ENCODE measurements around the gene ASMTL.

GRCh38 chrX:1388651-1389050 is 64.1 kb downstream of the ASMTL start:
- no peak for TF ChIP-seq CTCF (optimal IDR thresholded peaks at IDR 0.05 in 1 of 3, IDR thresholded peaks at IDR 0.05 in 1 of 3, conservative IDR thresholded peaks at IDR 0.05 in 1 of 3; ENCODE audit: extremely low read depth in 1 of 3, insufficient read depth in 2 of 3, low read length in 3 of 3)
- TF ChIP-seq EZH2 (IDR thresholded peaks at IDR 0.05; ENCODE audit: low read length): no peak
